Measurements from ENCODE around the gene GADD45B. TPM values are rescaled to one million over a fixed set of nuclear protein-coding genes. Genes with fewer than 3 reads are reported as not detected.
A peak's percentile ranks its signal among the peaks of the same experiment; 100 is the strongest.

GADD45B gene, protein sequence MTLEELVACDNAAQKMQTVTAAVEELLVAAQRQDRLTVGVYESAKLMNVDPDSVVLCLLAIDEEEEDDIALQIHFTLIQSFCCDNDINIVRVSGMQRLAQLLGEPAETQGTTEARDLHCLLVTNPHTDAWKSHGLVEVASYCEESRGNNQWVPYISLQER
- 160 TPM for polyA plus RNA-seq (2013, experiment 1 of 2; ENCODE audit: insufficient read length)
- 147 TPM for polyA plus RNA-seq (2013, experiment 2 of 2; ENCODE audit: insufficient read length)

DNA sequence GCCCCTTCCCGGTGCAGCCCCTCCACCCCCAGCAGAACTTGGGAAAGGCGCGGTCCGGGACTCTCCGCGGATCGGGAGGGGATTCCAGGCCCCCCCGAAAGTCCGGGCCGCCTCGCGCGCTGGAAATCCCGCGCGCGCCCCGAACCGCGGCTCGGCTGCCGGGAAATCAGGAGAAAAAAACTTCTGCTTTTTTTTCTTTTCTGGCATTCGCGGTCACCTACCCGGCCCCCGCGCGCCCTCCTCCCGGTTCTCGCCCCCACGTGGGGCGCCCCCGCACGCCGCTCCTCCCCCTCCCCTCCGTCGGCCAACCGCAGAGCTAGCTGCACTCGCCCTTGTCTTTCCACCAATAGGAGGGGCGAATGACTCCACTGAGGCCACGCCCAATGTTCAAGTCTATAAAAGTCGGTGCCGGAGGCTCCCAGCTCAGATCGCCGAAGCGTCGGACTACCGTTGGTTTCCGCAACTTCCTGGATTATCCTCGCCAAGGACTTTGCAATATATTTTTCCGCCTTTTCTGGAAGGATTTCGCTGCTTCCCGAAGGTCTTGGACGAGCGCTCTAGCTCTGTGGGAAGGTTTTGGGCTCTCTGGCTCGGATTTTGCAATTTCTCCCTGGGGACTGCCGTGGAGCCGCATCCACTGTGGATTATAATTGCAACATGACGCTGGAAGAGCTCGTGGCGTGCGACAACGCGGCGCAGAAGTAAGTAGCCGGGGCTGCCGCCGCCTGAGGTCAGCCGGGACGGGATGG is at the start of gene GADD45B:
TSS of gene GADD45B (plus strand) at position 426 of the 749 bp plus-strand sequence. CDS start at position 658, 232 bp downstream.
- DNase-seq, result peak; percentile 99

DNA sequence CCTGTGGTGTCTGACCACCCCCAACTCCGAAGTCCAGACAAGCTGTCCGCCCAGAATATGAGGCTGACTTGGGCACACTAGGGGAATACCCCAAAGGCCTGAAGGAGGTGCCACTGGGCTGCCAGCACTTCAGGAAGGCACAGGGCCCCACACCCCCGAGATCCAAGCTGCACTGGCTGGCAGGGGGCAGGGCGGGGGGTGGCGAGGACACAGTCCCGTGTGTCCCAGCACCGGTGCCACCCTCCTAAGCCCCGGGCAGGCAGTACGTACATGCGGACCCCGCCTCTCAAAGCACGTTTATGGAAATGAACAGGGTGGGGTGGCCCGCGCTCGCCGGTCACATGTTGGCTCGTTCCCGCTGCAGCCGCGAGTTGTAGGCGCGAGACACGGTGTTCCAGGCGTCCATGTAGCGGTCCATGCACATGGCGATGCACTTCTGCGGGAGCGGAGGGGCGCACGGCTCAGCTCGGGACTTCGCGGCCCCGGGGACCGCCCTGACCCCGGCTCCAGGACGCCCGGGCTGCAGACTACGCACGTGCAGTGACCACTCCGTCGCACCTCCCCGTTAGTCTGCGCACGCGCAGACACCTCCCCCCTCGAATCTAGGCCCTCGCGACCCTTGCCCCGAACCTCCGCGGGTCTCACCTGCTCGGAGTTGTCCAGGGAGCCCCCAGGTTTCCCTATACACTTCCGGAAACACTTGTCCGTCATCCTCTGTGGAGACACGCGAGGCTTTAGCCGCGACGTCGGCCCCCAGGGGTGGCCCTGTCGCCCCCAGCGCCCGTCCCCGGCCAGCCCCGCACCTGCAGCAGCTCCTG is 49.1 kb upstream of the GADD45B start:
- DNase-seq, result peak; percentile 43

DNA sequence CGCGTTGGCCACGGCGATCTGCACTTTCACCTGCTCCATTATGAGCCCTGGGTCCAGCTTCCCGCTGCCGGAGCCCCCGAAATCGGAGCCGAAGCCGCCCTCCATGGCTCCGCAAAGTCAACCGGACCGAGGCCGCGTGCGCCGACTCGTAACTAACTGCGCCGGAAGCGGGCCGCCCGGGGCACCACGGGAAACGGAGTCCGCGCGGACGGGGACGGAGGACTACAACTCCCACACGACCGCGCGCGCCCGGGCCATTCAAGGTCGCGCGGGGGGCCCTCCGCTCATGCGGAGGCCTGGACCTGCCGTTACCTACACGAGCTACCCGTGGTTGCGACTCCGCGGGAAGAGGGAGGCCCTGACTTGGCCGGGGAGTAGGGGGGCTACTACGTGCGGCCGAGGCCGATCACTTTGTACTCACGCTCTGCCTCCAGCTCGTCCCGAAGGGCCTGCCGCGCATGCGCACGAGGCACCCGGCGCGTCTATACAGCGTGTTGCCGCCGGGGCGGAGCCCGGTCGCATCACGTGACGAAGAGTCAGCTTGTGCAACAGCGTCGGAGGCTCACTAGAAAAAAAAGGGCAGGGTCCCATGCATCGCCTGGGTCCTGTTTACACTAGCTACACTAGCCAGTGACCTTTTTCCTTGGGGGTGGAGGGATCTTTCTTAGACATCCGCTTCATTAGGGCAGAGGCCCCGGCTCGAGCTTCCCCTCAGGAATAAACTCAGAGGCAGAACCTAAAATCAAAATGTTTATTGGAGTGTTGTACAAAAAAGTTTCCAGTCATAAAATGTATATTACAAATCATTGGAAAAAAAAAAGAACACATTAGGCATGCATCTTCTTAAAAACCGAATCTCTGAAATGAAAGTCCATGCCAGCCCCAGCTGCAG is 48.3 kb upstream of the GADD45B start, which contains the start of gene TIMM13:
TSS of gene TIMM13 (minus strand) at position 158 of the 892 bp plus-strand sequence. CDS start at position 105, 53 bp downstream.
- DNase-seq, result peak; percentile 95

DNA sequence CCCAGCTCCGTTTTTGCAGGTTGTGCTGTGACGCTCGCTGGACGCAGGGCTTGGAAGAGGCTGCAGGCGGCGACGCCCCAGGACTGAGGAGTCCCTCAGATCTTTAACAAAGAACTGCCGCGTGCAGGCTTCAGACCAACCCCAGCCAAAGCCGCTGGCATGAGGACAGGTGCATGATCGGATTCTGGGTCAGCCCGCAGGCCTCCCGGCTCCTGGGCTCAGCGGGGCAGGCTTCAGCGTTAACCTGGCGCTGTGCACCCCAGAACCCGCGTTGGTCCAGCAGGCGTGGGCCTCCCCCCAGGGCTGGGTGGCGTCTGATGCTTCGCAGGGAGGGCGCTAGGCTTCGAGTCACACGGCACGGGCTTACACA is 47.6 kb upstream of the GADD45B start:
- no peak for DNase-seq

DNA sequence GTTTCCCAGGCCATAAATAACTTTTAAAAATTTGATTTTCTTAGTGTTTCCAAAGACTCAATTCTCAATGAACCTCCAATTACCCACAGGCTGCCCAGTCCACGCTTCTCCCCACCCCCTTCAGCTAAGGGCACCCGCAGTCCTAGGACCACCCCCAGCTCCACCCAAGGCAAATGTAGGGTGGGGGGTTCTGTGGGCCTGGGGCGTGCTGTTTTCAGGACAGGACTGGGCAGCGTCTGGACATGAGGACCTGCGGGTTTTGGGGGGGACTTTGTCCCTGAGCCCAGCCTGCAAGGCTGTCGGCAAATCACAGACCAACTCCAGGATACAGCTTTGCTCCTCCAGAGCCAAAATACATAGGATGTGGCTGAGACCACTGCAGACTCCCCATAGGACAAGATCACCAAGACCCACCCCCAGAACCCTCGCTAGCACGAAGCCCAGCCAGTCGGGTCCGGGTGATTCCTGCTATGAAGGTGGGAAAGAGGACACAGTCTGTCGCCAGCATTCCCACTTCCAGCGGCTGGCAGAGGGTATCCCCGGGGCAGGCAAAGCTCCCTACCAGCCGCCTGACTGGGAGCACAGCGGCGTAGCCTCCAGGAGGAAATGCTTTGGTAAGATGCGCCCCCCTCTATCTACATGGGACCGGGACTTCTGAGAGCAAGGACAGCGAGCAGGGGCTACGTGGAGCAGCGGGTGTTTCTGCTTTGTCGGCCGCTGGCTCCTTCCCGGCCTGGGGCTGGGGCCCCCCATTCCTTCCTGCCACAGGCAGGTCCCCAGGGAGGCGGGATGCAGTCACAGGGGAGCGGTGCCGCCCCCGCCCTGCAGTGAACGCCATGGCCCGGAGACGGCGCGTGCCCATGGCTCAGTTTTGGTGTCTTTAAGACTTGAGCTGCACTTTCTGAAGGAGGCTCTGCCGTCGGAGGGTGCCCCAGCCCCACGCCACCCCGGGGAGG is 46.9 kb upstream of the GADD45B start:
- no peak for DNase-seq

DNA sequence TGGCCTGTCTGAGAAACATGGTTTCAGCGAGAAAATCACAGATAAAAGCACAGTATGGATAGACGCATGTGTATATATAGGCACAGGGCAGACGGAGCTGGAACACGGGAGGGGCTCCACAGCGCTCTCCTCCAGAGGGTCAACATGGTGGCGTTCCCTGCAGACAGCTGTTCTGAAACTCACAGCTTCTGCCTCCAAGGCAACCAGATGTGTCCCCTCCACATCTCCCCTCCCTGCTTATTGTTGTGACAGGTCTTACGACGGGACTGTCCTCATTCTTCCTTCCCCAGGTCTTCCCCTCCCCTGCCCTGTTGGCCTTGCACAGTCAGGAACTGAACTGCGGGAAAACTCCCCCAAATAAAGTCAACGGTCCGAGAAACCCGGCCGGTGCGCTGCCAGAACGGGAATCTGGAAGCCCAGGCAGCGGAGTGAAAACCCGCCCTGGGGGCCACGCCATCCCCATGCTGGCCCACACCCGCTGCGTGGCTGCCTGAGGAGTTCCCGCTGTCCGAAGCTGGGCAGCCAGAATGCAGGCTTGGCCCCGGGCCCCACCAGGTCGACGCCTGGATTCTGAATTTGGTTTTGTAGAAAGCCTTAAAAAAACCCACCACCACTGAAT is 45.9 kb upstream of the GADD45B start:
- no peak for DNase-seq

DNA sequence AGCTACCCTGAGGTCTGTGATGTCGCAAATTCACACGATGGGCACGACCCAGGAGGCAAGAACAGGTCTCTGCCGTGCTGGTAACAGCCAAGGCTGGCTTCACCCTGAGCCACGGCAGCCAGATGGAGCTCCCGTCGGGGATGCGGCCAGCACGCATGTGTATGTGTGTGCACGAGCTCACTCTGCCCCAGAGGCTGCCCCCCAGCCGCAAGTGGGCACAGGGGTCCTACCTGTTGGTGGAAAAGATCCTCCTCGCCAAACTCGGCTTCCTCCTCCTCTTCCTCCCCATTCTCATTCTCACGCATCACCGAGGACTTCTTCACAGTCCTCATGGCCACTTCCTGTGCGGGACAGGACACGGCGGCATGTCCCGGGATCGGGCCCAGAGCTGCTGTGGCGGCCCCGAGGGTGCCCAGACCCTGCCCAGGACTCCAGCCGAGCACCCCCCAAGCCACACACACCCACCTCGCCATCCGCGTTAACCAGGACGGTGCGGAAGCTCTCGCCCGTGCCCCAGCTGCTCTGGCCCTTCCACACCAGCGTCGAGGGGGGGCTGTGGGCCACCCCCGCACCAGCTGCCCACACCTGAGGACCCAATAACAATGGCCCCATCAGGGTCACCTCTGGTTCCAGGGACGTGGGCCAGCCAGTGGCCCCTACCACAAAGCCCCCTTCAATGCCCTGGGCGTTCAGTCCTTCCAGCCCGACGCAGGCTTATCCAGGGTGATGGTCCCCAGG is 44.4 kb upstream of the GADD45B start:
- DNase-seq, result no peak

DNA sequence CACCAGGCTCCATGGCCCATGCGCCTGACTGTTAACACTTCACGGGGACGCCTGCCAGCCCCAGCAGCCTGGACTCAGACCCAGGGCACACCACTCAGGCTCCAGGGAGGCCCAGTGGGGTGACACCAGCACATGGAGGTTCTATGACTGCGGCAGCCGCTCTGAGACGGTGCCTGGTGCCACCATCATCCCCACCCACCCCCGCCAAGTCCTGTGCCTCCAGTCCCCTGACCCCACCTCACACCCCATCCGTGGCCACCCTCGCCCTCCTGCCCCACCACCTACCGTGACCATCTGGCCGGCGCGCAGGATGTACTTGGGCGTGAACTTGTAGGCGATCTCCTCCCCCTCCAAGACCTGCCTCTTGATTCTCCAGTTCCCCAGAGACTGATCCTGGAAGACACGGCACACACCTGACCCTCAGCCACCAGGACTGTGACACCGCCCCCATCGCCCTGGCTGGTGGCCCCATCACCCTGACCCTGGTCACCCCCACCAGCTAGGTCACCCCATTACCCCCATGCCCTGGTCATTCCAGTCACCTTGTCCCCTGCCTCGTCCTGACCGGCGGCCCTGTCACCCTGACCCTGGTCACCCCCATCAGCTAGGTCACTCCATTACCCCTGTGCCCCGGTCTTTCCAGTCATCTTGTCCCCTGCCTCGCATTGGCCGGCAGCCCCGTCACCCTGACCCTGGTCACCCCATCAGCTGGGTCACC is 43.6 kb upstream of the GADD45B start:
- no peak for DNase-seq

DNA sequence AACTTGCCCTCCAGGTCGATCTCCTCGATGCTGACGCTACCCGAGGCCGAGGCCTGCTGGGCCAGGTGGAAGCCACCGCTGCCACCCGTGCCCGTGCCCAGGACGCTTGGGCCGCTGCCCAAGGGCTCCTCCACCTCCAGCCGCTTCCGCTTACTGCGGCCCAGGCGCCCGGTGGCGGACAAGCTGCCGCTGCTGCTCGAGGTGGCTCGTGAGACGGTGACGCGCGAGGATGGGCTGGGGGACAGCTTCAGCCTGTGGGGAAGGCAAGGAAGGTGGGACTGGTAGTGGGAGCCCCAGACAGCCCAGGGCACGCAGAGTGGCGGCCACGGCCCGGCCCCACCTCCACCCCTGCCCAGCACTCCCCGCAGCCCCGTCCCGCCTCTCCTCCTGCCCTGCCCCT is 42.1 kb upstream of the GADD45B start:
- DNase-seq, result no peak

DNA sequence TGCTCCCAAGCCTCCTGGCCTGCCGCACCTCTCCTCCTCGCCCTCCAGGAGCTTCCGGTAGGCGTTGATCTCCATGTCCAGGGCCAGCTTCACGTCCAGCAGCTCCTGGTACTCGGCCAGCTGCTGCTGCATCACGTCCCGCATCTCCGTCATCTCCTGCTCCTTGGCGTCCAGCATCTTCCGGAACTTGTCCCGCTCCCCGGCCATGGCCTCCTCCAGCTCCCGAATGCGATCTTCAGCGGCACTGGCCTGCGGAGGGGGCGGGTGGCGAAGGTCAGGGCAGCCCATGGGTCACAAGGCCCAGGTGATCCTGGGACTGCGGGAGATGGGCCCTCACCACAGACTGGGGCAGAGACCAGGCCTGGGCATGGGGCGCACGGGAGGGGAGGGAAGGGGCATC is 41.7 kb upstream of the GADD45B start:
- no peak for DNase-seq

DNA sequence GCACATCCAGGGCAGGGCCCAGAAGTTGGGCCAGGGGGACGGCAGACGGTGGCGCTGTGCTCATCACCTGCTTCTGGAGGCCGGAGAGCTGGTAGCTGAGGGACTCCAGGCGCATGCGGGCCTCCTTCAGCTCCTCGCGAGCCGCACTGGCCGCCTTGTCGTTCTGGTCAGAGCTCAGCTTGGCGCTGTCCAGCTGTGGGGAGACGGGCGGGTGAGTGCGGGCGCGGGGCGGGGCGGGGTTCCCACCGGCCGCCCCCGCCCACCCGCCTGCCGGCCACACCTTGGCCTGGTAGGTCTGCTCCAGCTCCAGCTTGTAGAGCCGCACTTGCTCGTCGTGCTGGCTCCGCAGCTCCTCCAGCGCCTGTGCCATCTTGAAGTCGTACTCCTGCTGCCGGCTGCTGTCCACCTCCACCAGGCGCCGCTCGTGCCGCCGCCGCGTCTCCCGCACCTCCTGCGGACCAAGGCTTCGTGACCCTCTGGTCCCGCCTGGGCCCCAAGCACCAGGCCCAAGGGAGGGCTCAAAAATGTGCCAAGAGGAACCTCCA is 41.1 kb upstream of the GADD45B start:
- no peak for DNase-seq

DNA sequence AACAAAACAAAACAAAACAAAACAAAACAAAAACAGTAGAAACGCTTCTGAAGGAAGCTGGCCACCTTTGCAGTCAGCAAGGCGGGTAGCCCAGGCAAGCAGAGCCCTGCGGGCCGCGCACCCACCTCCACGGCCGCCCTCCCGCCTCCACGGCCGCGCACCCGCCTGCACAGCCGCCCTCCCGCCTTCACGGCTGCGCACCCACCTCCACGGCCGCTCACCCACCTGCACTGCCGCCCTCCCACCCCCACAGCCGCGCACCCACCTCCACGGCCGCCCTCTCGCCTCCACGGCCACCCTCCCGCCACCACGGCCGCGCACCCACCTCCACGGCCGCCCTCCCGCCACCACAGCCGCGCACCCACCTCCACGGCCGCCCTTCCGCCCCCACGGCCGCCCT is 39.5 kb upstream of the GADD45B start:
- DNase-seq, result no peak

DNA sequence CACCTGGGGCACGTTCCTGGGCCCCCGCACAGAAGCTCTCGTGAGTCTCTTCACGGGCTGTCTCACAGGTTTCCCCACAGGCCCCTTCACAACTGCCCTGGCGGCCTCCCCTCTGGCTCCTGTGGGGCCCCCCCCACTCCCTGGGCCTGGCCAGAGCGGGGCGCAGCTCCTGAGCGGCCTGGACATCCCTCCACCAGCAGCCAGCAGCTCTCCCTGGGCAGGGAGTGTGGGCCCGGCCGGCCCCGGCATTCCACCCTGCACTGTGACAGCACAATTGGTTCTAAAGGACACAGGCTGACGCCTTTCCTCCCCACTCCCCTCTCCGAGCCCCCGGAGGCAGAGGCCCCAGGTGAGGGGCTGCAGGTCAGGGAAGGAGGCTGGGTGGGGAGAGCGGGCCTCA is 39.0 kb upstream of the GADD45B start:
- no peak for DNase-seq

DNA sequence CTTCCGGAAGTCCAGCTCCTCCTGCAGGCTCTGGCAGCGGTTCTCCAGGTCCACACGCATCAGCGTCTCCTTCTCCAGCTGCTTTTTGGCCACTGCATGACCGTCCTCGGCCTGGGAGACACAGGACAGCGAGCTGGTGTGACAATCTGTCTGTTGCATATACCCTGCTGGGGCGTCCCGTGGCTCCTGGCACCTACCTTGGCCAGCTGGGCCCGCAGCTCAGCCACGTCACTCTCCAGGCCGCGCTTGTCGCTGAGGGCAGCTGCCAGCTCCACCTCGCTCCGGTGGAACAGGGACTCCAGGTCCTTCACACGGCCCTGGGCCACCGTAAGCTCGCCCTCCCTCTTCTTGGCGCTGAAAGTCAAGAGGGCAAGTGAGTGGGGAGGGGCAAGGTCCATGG is 37.7 kb upstream of the GADD45B start:
- no peak for DNase-seq

DNA sequence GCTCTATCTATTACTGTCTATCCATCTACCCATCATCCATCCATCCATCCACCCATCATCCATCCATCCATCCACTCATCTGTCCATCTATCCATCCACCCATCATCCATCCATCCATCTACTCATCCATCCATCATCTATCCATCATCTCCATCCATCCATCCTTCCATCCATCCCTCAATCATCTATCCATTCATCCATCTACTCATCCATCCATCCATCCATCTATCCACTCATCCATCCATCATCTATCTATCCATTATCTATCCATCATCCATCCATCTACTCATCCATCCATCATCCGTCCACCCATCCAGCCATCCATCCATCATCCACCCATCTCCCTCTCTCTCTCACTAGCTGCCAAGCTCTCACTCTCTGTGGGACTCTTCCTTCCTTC is 35.4 kb upstream of the GADD45B start:
- DNase-seq, result no peak

DNA sequence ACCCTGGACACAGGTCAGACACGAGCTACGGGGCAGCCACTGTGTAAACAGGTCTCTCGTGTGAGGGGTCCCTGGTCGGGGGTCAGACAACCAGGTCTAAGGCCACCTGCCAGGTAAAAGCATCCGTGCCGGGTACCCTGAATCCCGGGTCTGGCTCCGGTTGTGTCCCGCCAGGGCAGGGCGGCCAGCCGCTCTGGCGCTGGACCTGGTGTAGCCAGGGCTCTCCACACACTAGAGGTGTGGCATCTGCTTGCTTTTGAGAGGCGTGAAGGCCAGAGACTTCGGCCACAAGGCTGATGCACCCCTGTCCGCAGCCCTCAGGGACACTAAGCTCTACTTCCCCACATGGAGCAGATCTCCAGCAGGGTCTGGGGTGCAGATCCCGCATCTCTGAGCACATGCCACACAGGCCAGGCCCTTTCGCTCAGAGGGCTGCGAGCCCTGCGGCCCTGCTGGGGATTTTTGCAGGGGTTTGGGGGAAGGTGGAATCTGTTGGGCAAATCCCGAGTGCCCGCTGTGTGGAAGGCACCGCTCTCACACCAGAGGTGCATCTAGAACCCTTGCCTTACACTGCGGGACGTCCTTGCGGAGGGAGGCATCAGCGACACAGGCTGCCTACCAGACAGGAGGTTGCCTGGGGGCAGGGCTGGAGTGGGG is 34.7 kb upstream of the GADD45B start:
- DNase-seq, result no peak

DNA sequence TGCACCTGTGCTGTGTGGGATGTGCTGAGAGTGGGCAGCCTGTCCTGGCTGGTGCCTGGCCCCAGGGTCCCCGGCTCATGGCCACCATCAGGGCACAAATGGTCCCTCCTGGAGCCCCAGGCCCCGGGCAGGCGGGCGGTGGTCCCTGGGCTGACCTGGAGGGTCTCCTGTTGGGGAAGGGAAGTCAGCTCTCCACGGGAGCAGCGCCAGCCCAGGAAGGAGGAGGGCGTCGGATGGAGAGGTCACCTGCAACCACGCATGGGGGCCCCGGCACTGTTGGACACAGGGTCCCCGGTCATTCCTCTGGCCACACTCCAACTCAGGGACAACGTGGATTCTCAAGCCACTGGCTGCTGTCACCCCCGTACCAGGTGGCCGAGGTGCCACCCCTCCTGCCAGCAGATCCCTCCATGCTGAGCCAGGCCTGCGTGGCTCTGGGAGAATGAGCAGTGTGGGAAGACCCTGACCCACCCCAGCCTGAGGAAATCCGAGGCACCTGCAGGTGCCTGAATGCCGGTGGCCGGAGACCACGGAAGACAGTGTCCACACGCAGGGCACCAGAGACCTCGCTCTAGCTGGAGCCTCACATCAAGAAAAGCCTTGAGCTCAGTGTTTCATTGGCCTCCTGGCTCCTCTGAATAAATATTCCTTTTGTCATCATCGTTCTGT is 32.7 kb upstream of the GADD45B start:
- no peak for DNase-seq

DNA sequence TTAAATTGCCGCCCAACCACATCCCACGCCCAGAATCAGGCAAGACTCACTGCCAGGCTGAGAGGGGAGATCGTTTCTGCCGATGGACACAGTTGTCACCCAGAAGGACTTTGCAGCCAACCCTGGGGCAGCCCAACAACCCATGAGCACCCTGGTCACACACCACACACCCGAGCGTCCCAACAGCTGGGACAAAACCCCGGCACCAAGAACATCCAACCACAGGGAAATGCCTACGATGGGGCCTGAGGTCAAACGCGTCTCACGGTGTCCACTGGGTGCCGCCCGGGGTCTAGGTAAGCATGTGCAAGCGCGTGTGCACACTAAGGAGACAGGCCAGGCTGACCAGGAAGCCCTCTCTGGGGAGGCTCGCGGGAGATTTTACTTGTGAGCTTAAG is 32.1 kb upstream of the GADD45B start:
- DNase-seq, result no peak

Measured in fibroblast of skin of scalp (primary cell).